Measurements from ENCODE around the gene PRR18. TPM values are rescaled to one million over a fixed set of nuclear protein-coding genes. Genes with fewer than 3 reads are reported as not detected.

PRR18 gene
- total and polyA plus RNA-seq, 9 of the 15 experiments (the other 6 are each of a cell fraction or from before 2014, with no cell fraction given), result not detected

- TF ChIP-seq RREB1 (CRISPR knock-in tag; IDR thresholded peaks at IDR 0.05) (no peak), ADNP (tag; IDR thresholded peaks at IDR 0.05) (no peak), ZBTB2 (IDR thresholded peaks at IDR 0.05) (peak; percentile 91), RB1 (IDR thresholded peaks at IDR 0.05; ENCODE audit: low read depth) (no peak; the same call in none of the 2 replicates), MAFG (tag; conservative IDR thresholded peaks at IDR 0.05) (no peak), EGR1 (conservative IDR thresholded peaks at IDR 0.05) (peak; percentile 92), SNIP1 (IDR thresholded peaks at IDR 0.05; ENCODE audit: low read depth) (no peak), ZNF518B (CRISPR knock-in tag; IDR thresholded peaks at IDR 0.05) (no peak)
Observed at GRCh38 chr6:166342349-166343149, 34.4 kb upstream of the PRR18 start, which contains the start of gene SFT2D1 (continued).

All from K562 (cell line).